SK-N-MC (cell line): ENCODE results near the gene ELFN1.

Experiments used
- DNase-seq: peaks from one replicate; pipeline ENCODE4 v3.0.0-alpha.2; 2011; ENCODE audit warnings: low read depth, low spot score
- H3K27ac ChIP-seq: fragments of 200-600 bp; sonication (generic); 2 replicates; pipeline ENCODE4 v1.5.1; 2016; ENCODE audit warnings: mixed run types
- H3K36me3 ChIP-seq: fragments of 200-600 bp; sonication (generic); 2 replicates; pipeline ENCODE4 v1.6.1; 2017; ENCODE audit warnings: antibody characterized with exemption, low read length, mixed read lengths; ENCODE audit not compliant: insufficient read depth
- H3K4me3 ChIP-seq: fragments of 200-600 bp; sonication (generic); 2 replicates; pipeline ENCODE4 v1.5.1; 2016
- H3K9ac ChIP-seq: fragments of 200-600 bp; sonication (generic); 2 replicates; pipeline ENCODE4 v1.8.0; 2017; ENCODE audit warnings: mixed run types, mixed read lengths; ENCODE audit not compliant: insufficient read length
- H3K9me3 ChIP-seq: fragments of 200-600 bp; sonication (generic); 2 replicates; pipeline ENCODE4 v1.6.1; 2017; ENCODE audit warnings: low read depth, mild to moderate bottlenecking, antibody characterized with exemption, low read length, moderate library complexity, mixed read lengths
- EZH2 ChIP-seq: fragments of 200-600 bp; sonication (generic); IDR thresholded peaks from one replicate; pipeline ENCODE4 v1.6.1; 2017; ENCODE audit warnings: antibody characterized with exemption
- FOXP2 ChIP-seq: optimal IDR thresholded peaks from 2 replicates; pipeline ENCODE3; 2011; ENCODE audit warnings: mild to moderate bottlenecking, moderate library complexity; ENCODE audit not compliant: insufficient read depth; ENCODE audit errors: extremely low read length, control extremely low read depth
- POLR2AphosphoS5 ChIP-seq: IDR thresholded peaks from 2 replicates; pipeline ENCODE4 v1.6.1; 2012; ENCODE audit warnings: mild to moderate bottlenecking, low read depth, low read length, borderline replicate concordance

The ELFN1 gene

DNA sequence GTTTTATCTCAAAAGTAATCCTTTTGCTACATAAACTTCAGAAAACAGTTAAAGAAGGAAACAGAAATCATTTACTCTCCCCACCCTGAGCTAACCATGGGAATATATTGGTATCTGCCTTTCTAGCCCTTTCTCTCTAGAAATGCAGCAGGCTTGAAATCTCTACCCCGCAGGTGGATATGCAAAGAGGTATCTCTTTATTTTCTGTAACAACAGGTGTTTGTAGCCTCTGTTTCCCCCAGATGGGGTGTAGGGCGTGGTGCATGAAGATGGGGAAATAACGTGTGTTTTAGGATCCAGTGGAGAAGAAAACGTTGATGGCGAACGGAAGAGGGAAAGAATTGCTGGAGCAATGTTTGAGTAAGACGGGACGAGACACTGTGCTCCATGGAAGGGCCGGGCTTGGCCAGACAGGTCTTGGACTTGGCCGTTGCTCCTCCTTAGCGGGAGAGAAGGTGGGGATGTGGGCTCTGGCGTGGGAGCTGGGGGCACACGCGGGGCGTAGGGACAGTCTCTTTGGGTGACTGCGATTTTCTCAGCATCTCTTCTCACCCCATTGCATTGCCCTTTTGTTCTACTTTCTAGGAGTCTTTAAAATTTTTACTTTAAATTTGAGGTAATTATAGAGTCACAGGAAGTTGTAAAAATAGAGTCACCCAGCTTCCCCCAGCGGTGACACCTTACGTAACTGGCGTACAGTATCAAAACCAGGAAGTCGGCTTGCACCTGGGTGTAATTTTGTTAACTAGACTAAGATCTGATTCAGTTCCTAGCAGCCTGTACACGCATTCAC lies 82.9 kb downstream of the ELFN1 start:
- TF ChIP-seq FOXP2 (no peak), POLR2AphosphoS5 (no peak), EZH2 (no peak)
- Histone ChIP-seq H3K9me3 (no peaks in the 10 kb centered on the region), H3K4me3 (no peak overlapping the region), H3K36me3 (no peaks in the 10 kb centered on the region), H3K9ac (no peak overlapping the region), H3K27ac (no peak overlapping the region)
- DNase-seq = no peak

DNA sequence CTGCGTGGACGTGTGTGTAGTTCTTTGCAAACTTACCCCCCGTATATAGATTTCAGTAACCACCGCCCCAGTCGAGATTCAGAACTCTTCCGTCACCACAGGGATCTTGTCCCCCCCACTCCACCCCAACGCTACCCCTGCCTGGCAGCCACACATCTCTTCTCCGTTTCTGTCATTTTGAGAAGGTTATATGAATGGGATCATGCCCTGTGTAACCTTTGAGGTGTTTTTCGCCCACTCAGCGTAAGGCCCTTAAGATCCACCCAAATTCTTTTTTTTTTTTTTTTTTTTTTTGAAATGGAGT lies 83.4 kb downstream of the ELFN1 start:
- no peaks in the 10 kb centered on the region for H3K9me3 ChIP-seq
- no peak overlapping the region for H3K4me3 ChIP-seq
- no peak for DNase-seq
- H3K36me3 ChIP-seq = no peaks in the 10 kb centered on the region
- H3K9ac ChIP-seq = no peak overlapping the region
- TF ChIP-seq EZH2 (no peak), FOXP2 (no peak), POLR2AphosphoS5 (no peak)
- no peak overlapping the region for H3K27ac ChIP-seq

DNA sequence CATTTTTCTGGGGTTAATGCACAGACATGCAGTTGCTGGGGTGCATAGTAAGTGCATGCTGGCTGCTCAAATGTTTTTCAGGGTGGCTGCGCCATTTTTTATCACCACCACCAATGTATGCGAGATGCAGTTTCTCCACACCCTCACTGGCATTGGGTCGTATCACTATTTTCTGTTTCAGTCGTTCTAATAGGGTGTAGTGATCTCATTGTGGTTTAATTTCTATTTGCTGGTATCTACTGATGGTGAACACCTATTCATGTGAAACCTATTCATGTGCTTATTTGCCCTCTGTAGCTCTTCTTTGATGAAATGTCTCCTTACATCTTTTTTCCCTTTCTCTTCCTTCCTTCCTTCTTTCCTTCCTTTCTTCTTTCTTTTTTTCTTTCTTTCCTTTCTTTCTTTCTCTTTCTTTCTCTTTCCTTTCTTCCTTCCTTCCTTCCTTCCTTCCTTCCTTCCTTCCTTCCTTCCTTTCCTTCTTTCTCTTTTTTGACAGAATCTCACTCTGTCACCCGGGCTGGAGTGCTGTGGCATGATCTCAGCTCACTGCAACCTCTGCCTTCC lies 84.3 kb downstream of the ELFN1 start:
- Histone ChIP-seq H3K36me3 (no peaks in the 10 kb centered on the region), H3K27ac (no peak overlapping the region), H3K9ac (no peak overlapping the region), H3K9me3 (no peaks in the 10 kb centered on the region), H3K4me3 (no peak overlapping the region)
- TF ChIP-seq POLR2AphosphoS5 (no peak), EZH2 (no peak), FOXP2 (no peak)
- DNase-seq = no peak

DNA sequence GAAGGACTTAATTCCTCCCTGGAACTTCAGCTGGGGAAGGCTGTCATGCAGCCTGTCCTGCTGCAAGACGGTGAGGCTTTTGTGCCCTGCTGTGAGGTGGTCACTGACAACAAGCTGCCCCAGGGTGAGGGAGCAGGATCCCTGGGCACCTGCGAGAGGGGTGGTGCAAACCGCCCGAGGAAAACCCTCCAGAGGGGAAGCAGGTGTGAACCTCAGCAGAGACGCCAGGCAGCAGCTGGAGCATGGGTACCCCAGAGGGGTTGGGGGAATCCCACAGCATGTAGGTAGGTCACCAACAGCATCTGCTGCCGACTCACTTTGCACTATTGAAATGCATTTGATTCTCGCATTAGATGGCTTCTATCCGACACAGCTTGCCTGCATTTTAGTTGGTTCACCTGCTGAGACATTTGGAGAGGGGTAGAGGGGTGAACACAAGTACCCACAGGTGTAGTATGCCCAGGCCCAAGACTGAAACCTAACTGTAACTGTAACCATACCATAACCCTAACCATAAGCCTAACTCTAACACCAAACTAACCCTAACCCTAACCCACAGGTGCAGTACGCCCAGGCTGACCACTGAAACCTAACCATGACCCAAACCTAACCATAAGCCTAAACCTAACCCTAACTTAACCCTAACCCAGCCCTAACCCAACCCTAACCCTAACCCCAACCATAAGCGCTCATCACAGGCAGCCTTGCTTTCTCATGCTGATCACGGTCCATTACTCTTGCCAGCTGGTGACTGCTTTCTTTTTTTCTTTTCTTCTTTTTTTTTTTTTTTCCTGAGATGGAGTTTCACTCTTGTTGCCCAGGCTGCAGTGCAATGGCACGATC lies 85.9 kb downstream of the ELFN1 start:
- no peak for TF ChIP-seq FOXP2
- DNase-seq = no peak
- H3K9ac ChIP-seq = no peak overlapping the region
- no peak overlapping the region for H3K4me3 ChIP-seq
- H3K27ac ChIP-seq = no peak overlapping the region
- no peaks in the 10 kb centered on the region for H3K36me3 ChIP-seq
- H3K9me3 ChIP-seq = no peaks in the 10 kb centered on the region

DNA sequence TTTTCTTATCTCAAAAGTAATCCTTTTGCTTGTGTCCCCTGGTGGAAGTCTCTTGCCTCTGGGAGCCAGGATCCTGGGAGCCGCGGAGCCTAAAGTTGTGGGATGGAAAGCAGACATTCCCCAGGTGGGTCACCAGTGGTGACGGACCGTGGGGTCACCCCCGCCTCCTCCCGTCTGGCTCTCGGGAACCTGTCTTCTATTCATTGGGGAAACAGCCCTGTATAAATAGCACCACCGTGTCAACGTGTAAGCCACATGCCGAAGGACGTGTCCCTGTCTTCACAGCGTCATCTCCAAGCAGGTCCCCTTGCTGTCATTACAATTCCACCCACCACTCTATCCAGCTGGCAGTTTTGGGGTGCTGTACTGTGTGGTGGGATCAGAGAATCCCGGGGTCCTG lies 87.5 kb downstream of the ELFN1 start:
- H3K9me3 ChIP-seq = no peaks in the 10 kb centered on the region
- no peak overlapping the region for H3K4me3 ChIP-seq
- H3K9ac ChIP-seq = no peak overlapping the region
- H3K27ac ChIP-seq = no peak overlapping the region
- H3K36me3 ChIP-seq = no peaks in the 10 kb centered on the region
- TF ChIP-seq EZH2 (no peak), POLR2AphosphoS5 (no peak), FOXP2 (no peak)
- no peak for DNase-seq

DNA sequence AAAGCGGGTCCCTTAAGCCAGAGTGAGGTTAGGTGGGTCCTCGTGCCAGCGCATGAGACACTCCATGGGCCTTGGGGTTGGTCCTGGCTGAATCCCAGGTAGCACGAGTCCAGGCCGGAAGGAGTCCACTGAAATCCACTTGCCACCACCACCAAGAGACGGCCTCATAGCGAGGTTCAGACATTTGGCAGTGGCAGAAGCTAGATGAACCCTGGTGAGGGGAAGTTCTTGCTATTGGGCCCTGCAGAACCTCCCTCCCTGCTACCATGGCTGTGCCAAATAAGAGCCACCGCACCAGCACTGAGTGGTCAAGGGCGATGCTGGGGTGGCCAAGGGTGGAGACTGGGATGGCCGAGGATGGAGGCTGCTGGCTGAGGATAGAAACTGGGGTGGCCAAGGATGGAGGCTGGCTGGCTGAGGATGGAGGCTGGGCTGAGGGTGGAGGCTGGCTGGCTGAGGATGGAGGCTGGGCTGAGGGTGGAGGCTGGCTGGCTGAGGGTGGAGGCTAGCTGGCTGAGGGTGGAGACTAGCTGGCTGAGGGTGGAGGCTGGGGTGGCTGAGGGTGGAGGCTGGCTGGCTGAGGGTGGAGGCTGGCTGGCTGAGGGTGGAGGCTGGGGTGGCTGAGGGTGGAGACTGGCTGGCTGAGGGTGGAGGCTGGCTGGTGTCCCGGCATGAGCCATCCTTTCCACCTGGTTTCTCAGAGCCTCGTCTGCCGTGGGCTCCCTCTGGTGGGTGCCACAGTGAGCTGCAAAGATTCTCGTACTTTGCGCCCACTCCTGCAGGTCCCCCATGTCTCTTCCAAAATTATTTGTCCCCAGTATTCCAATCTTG lies 88.2 kb downstream of the ELFN1 start:
- DNase-seq = no peak
- H3K36me3 ChIP-seq = no peaks in the 10 kb centered on the region

DNA sequence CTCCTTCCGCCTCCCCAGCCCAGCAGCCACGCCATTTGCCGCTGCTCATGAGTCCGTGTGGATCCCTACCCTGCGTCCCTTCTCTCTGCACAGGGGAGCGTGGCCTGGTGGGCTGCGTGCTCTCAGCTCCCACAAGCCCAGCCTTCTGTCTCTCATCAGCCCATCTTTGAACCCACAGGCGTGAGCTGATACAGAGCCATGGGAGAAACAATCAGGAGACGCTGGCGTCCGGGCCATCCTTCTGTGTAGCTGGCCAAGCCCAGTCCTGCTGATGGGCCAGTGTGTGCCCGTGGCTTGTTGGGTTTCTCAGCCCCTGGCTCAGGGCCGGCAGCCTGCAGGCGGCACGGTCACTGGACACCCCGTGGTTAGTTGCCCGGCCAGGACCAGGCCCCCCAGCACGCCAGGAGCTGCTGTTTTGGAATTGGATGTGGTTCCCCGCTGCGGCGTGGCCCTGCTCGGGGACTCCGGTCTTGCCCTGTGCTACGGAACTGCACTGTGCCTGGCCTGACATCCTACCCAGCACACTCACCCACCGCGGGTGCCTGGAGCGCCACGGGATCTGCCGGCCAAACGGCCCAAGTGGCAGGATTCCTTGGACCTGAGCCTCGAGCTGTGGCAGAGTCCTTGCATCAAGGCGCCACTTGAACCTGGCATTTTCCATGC lies 88.9 kb downstream of the ELFN1 start:
- H3K9ac ChIP-seq = no peak overlapping the region
- no peak for TF ChIP-seq FOXP2
- TF ChIP-seq POLR2AphosphoS5 = no peak
- TF ChIP-seq EZH2 = no peak
- H3K9me3 ChIP-seq = no peaks in the 10 kb centered on the region
- no peaks in the 10 kb centered on the region for H3K36me3 ChIP-seq
- H3K27ac ChIP-seq = no peak overlapping the region
- no peak for DNase-seq
- no peak overlapping the region for H3K4me3 ChIP-seq

More for the DNA sequence above, 88.2 kb downstream of the ELFN1 start:
- Histone ChIP-seq H3K27ac (no peak overlapping the region), H3K9me3 (no peaks in the 10 kb centered on the region), H3K9ac (no peak overlapping the region), H3K4me3 (no peak overlapping the region)
- TF ChIP-seq POLR2AphosphoS5 = no peak
- TF ChIP-seq FOXP2 = no peak

DNA sequence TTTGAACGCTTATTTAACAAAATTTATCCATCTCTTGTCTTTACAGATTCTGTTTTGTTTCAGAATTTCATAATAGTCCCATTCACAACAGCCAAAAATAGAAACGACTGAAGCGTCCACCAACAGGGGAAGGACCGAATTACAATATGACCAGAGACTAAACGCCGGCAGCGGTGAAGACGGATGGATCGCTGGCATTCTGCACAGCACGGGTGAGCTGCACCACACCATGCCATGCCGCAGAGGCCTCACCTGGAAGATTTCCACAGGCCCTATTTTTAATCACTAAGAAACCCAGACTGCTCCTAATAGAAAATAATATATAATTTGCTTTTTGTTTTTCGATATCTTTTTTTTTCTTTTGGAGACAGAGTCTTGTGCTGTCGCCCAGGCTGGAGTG lies 91.0 kb downstream of the ELFN1 start:
- no peaks in the 10 kb centered on the region for H3K36me3 ChIP-seq
- no peak overlapping the region for H3K4me3 ChIP-seq
- H3K27ac ChIP-seq = no peak overlapping the region
- no peak overlapping the region for H3K9ac ChIP-seq
- no peak for DNase-seq
- no peak for TF ChIP-seq FOXP2
- H3K9me3 ChIP-seq = no peaks in the 10 kb centered on the region

DNA sequence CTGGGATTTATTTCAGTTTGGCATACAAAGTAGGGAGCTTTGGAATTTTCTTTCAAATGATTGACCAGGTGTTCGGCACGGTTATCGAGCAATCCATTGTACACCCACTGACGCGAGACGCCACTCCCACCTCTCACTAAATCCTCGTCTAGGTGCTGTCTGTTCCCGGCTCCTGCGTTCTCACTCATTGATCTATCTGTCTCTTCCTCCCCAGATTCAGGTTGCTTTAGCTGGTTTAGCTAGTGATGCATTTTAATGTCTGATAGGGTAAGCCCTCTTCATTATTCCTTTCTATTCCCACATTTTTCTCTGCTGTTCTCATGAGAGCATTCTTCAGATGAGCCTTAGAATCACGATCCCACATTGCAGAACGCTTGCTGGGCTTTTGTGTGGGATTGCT lies 91.7 kb downstream of the ELFN1 start:
- H3K9me3 ChIP-seq = no peaks in the 10 kb centered on the region
- H3K9ac ChIP-seq = no peak overlapping the region
- H3K36me3 ChIP-seq = no peaks in the 10 kb centered on the region
- H3K27ac ChIP-seq = no peak overlapping the region
- TF ChIP-seq FOXP2 = no peak
- no peak for TF ChIP-seq POLR2AphosphoS5
- no peak for TF ChIP-seq EZH2
- no peak overlapping the region for H3K4me3 ChIP-seq
- no peak for DNase-seq
